HG03045 (cell line): ENCODE measurements around the gene GPR152.

Experiments used
- ATAC-seq: cut with Tn5 transposase; IDR thresholded peaks from one replicate; pipeline ENCODE4 v1.9.1; 2021; ENCODE audit warnings: mild to moderate bottlenecking, moderate library complexity; ENCODE audit not compliant: unreplicated experiment

Gene GPR152

GRCh38 chr11:67441731-67442351 is 10.7 kb downstream of the GPR152 start:
- no peak for ATAC-seq

- no peak for ATAC-seq
These were observed 11.4 kb downstream of the GPR152 start for GRCh38 chr11:67441098-67441563.

GRCh38 chr11:67440229-67441097 is 12.1 kb downstream of the GPR152 start:
- ATAC-seq: no peak

GRCh38 chr11:67439321-67440228 is 13.0 kb downstream of the GPR152 start:
- no peak for ATAC-seq

GRCh38 chr11:67438158-67438902 is 14.2 kb downstream of the GPR152 start:
- ATAC-seq: no peak

GRCh38 chr11:67437809-67438157 is 14.7 kb downstream of the GPR152 start:
- ATAC-seq: no peak

GRCh38 chr11:67437082-67437808 is 15.3 kb downstream of the GPR152 start, which contains the start of gene PTPRCAP:
Gene PTPRCAP (minus strand): TSS chr11:67437682. CDS start chr11:67437619, 63 bp downstream.
- no peak for ATAC-seq

GRCh38 chr11:67436459-67437081 is 16.0 kb downstream of the GPR152 start:
- no peak for ATAC-seq

- no peak for ATAC-seq
These were observed 16.6 kb downstream of the GPR152 start for GRCh38 chr11:67435727-67436458.

GRCh38 chr11:67435031-67435726 is 17.4 kb downstream of the GPR152 start:
- ATAC-seq: no peak

- no peak for ATAC-seq
These were observed 18.1 kb downstream of the GPR152 start for GRCh38 chr11:67434395-67434881.

- no peak for ATAC-seq
These were observed 18.8 kb downstream of the GPR152 start for GRCh38 chr11:67433536-67434394.

- ATAC-seq: no peak
These were observed 19.7 kb downstream of the GPR152 start for GRCh38 chr11:67432655-67433349.

- ATAC-seq: no peak
These were observed 20.9 kb downstream of the GPR152 start for GRCh38 chr11:67431346-67432249.

GRCh38 chr11:67429722-67430121 is 22.8 kb downstream of the GPR152 start:
- ATAC-seq: no peak
